IMR-90 (cell line): ENCODE data around the gene C16orf74.

Experiments used
- CTCF ChIP-seq: conservative IDR thresholded peaks from 2 replicates; pipeline ENCODE4 v1.5.1; 2012; ENCODE audit warnings: mild to moderate bottlenecking, low read depth, low read length, improper control_type of control experiment
- MAFK ChIP-seq: IDR thresholded peaks from 2 replicates; pipeline ENCODE4 v1.6.1; 2012; ENCODE audit warnings: low read depth, low read length, improper control_type of control experiment
- POLR2A ChIP-seq: IDR thresholded peaks from 2 replicates; pipeline ENCODE4 v1.6.1; 2012; ENCODE audit warnings: mild to moderate bottlenecking, low read depth, low read length

- no peak for TF ChIP-seq CTCF
- no peak for TF ChIP-seq MAFK
- TF ChIP-seq POLR2A, result no peak
Measured at GRCh38 chr16:85689950-85690320, 61.0 kb downstream of the C16orf74 start.
